ENCODE results near the gene WNT9B.
"Not testable (repeated sequence)": the region's sequence is repeated elsewhere in the genome, so short reads cannot be mapped to it uniquely, and the experiment has no call there.

Gene WNT9B

DNA sequence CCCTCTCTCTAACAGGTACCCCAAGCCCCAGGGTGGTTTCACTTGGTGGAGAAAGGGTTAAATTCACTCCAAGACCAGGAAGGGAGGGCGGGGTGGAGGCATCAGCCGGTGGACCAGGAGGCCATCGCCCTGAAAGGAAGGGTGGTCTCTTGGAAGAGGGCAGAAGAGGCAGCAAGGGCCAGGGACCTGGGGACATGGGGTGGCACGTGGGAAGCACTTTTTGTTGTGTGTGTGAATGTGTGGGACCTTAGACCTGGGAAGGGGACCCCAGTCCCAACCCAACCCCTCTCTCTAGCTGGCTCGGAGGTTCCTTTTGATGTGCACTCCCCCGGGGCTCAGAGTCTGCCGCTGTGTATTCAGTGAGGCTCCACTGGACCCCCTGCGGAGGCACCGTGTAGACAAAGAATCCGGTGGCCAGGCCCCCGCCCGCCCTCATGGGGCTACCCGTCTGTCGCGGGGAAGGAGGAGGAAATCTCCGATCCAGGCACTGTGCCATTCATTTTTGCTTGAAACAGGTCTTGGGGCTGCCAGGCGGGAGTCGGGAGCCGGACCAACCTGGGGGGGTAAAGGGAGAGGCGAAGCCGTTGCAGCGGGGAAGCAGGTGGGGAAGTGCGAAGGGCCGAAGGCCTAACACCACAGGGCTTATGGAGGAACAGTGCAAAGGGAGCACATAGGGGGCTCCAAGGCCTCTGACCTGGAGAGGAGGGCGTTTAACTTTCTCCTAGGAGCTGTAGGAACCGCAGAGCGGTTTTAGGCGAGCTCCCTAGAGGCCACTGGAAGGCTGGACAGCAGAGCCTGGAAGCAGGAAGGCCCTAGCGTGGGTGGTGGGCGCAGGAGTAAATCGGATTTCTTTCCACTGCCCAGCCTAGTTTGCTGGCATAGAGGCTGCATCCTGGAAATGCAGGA, 29.6 kb upstream of the WNT9B start:
- no peak for DNase-seq (ENCODE audit: low read depth, low spot score)
- H3K27ac ChIP-seq = no peak overlapping the region

DNA sequence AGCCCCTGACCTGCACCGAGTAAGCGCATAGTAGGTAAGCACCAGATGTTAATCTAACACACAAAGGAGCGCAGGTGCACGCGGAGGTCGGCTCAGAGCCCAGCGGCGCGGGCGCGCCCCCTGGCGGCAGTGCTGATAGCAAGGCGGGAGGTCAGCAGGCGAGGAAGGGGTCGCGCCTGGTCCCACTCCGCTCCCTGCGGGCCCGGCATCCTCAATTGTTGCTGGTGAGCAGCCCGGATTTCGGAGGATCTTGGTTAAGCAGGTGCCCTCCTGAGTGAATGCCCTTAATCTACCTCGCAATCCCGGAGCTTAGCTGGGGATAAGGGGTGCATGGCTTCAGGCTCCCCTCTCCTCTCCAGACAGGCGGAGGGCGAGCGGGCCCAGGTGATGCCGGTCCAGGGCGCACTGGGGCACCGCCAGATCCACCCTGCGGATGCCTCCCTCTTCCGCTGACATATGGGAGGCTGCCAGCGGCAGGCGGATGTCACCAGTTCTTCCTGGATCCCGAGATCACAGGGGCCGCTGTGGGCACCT, 28.9 kb upstream of the WNT9B start:
- no peak for DNase-seq (ENCODE audit: low read depth, low spot score)
- H3K27ac ChIP-seq = no peak overlapping the region

DNA sequence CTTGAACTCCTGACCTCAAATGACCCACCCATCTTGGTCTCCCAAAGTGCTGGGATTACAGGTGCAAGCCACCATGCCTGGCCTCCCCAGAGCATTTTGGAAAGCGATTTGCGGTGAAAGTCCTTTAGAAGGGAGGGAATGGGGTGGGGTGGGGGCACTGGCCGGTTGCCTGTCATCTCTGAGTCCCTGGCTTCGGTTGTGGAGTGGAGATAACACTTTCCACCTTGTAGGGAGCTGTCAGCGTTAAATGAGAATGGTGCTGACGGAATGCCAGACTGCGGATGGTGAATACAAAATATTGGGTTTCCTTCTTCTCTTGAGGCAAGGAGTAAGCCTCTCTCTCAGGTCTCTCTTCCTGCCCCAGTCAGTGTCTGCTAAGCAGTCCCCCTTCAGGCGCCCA, 27.7 kb upstream of the WNT9B start:
- no peak for DNase-seq (ENCODE audit: low read depth, low spot score)

DNA sequence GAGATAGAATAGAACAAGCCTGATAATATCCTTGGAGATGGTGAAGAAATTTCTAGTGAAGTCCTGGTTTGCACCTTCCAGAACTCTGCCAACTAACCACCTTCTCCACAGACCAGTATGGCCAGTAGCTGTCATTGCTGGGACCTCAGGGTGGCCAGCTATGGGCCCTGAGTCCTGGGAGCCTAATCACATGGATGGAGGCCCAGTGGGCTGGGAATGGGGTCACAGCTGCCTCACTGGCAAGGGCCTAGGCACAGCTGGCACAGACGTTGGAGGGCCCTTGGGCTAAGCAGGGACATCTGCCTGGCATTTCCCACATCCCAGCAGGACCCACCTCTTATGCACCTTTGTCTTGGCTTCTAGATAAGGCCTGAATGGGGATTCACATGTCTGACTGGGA, 25.3 kb upstream of the WNT9B start:
- no peak overlapping the region for H3K27ac ChIP-seq
- DNase-seq (ENCODE audit: low read depth, low spot score) = no peak

More for the DNA sequence above, 27.7 kb upstream of the WNT9B start:
- H3K27ac ChIP-seq = no peak overlapping the region

DNA sequence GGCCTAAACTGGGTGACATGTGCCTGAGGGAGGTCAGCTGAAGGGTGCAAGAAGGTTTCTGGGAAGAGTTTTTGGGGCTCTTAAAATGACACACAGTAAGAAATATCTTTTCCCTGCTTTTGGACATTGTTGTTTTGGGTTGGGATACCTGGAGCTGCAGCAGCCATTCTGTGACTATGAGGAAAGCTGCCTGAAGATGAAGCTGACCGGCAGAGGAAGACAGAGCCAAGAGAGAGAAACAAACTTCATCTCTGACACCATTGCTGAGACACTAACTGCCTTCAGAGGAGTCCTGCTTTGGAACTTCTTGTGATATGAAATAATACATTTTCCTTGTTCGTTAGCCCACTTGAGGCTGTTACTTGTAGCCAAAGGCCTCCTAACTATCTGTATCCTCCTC, 24.1 kb upstream of the WNT9B start:
- no peak for DNase-seq (ENCODE audit: low read depth, low spot score)

DNA sequence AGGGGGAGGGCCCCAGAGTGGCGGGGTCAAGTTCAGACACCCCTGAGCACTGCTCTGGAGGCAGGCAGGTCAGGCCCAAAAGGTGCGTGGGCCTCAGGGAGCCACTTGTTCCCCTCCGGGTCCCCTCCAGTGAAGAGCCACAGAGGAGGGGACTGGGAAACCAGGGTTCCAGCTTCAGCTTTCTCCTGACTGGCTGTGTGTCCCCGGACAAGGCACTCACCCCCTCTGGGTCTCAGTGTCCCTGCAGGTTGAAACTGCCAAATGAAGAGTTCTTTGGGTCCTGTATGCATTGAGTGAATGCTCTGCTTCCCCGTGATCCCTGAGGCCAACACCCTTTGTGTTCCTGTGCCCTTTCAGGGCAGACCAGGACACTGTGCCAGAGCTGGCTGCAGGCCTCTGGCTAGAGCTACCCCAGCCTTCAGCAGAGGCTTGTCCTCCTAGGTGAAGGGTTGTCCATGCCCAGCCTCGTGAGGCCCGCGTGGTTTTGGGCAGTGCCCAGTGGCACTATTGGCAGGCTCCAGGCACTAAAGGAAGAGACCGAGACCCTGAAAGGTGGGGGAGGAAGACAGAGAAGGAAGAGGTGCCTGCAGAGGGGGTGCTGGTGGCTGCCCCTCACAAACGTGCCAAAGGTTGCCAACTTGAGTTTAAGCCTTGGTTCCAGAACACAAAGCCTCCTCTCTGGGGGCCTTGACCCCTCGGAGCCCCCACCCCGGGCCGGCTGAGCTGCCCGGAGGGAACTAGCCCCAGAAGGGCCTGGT, 19.6 kb upstream of the WNT9B start:
- H3K27ac ChIP-seq = no peak overlapping the region

More for the DNA sequence above, 24.1 kb upstream of the WNT9B start:
- H3K27ac ChIP-seq = no peak overlapping the region

DNA sequence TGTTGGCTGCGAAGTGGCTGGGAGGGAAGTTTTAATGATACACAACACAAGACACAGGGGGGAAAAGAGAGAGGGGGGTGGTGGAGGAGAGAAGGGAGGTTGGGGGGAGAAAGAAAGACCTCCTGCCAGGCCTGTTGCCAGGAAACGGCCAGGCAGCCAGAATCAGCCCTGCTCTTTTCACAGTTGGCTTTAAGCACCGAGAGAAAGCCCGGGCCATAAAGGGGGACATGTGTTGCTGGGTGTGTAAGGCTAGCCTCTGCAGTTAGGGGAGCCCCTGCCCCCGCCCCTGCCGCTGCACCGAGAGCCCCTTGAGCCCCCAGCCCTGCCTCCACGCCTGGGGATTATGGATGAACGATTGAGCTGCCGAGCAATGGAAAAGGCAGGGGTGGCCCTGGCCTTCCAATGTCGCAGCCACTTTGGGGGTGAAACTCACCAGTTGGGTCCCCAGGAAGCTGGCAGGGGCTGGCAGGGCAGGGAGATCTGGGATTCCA, 19.0 kb upstream of the WNT9B start:
- H3K27ac ChIP-seq = no peak overlapping the region
- no peak for DNase-seq (ENCODE audit: low read depth, low spot score)

More for the DNA sequence above, 19.6 kb upstream of the WNT9B start:
- no peak for DNase-seq (ENCODE audit: low read depth, low spot score)

DNA sequence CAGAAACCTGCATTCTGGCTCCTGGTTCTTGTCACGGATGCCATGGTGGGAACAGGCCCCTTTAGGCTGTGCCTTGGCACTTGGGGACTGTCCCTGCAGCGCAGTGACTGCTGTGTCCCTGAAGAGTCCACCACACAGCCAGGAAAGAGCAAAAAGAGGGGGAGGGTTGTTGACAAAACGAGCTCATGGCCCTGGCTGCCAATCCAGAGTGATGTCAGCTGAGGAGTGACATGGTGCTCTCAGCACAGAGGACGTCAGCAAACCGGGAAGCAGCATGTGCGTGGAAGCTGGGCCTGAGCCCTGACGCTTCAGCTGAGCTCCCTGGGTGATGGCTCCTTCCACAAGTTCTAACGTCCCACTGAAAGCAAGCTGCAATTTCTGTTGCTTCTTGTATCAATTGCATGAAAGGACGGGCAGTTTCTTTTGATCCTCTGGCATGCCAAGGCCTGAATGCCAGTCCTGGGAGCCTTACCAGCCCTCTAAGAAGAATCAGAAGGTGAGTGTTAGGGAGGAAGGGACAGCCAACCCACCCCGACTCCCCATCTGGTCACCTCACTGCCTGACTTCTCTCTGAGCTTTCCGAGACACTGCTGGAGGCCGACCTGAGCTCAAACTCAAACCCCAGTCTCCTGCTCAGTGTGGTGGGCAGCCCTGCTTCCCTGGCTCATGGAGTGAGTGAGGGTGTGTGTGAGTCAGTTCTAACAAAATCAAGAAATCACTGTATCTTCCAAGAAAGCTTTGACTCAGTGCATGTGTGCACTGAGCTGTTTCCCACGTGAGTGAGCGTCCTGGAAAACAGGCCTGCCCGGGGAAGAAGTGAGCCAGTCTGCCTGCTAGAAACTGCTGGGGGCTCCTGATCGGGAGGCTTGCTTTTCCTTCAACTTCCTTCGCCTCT, 18.2 kb upstream of the WNT9B start:
- no peak for DNase-seq (ENCODE audit: low read depth, low spot score)
- no peak overlapping the region for H3K27ac ChIP-seq

DNA sequence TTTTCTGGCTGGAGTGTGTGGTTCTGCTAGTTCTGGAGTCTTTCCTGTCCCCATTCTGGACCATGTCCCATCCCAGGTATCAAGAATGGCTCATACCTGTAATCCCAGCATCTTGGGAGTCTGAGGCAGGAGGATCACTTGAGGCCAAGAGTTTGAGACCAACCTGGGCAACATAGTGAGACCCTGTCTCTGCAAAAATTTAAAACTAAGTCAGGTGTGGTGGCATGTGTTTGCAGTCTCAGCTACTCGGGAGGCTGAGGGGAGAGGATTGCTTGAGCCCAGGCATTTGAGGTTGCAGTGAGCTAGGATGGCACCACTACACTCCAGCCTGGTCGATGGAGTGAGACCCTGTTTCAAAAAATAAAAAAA, 17.6 kb upstream of the WNT9B start:
- no peak overlapping the region for H3K27ac ChIP-seq
- DNase-seq (ENCODE audit: low read depth, low spot score) = no peak

DNA sequence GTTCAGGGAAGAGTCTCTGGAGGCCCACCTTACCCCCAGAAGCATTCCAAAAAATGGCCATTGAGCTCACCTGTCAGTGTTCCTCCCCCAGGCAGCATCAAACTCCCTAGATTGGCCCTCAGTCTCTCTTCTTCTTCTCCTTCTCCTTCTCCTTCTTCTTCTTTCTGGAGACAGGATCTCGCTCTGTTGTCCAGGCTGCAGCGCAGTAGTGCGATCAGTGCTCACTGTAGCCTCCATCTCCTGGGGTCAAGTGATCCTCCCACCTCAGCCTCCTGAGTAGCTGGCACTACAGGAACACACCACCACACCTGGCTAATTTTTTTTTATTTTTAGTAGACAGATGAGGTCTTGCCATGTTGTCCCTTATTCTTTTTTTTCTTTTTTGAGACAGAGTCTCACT, 16.5 kb upstream of the WNT9B start:
- H3K27ac ChIP-seq = no peak overlapping the region
- no peak for DNase-seq (ENCODE audit: low read depth, low spot score)

DNA sequence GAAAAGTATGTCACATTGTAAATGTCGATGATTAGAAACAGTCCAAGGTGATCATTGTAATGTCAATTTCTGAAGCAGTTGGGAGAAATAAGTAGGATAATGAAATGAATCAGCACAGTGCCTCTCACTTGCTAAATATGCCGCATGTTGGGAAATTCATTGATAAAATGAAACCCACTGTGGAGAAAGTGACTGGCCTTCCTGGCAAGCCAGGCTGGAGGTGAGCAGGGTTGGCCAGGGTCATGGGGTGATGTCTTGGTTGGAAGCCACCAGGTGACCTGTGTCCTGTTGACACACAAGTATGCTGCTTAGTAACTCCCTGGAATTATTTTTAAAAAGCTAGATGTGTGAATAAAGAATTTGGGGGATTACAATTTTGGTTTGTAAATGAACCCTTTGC, 14.9 kb upstream of the WNT9B start:
- DNase-seq (ENCODE audit: low read depth, low spot score) = no peak
- no peak overlapping the region for H3K27ac ChIP-seq

DNA sequence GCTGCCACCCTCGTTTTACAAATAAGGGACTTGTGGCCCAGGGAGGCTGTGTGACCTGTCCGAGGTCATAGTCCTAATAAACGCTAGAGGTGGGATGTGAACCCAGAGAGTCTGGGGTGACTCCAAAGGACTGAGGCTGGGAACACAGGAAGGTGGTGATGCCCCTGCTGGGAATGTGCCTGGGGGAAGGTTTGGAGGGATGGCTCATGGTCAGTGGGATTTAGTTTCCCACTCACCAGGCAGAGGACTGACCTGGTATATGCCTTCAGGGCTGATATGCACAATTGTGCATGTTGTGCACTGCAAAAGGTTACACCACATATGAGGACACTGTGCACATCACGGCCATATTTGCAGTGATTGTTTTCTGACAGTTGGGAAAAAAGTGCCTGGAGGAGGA, 13.9 kb upstream of the WNT9B start:
- no peak overlapping the region for H3K27ac ChIP-seq
- no peak for DNase-seq (ENCODE audit: low read depth, low spot score)

DNA sequence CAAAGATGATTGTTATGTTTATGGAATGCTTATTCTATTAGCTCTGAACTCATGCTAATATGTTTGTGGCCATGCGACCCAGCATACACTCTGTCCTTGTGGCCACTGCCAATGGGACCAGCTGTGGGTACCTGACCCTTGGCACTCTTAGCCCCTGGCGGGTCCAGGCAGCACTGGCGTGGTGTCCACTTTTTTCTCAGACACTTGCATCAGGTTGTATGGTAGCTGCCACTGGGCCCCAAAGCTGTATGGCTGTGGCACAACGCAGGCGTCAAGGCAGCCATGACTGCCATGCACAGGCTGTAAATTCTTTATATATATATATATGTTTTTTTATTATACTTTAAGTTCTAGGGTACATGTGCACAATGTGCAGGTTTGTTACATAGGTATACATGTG, 12.2 kb upstream of the WNT9B start:
- H3K27ac ChIP-seq = no peak overlapping the region

DNA sequence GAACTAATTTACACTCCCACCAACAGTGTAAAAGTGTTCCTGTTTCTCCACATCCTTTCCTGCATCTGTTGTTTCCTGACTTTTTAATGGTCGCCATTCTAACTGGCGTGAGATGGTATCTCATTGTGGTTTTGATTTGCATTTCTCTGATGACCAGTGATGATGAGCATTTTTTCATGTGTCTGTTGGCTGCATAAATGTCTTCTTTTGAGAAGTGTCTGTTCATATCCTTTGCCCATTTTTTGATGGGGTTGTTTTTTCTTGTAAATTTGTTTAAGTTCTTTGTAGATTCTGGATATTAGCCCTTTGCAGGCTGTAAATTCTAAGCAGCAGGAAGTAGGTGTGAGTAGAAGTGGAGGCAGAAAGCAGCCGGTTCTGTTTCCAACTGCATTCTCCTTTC, 10.8 kb upstream of the WNT9B start:
- not testable (repeated sequence) for H3K27ac ChIP-seq; DNase-seq (ENCODE audit: low read depth, low spot score)

More for the DNA sequence above, 12.2 kb upstream of the WNT9B start:
- DNase-seq (ENCODE audit: low read depth, low spot score) = no peak

DNA sequence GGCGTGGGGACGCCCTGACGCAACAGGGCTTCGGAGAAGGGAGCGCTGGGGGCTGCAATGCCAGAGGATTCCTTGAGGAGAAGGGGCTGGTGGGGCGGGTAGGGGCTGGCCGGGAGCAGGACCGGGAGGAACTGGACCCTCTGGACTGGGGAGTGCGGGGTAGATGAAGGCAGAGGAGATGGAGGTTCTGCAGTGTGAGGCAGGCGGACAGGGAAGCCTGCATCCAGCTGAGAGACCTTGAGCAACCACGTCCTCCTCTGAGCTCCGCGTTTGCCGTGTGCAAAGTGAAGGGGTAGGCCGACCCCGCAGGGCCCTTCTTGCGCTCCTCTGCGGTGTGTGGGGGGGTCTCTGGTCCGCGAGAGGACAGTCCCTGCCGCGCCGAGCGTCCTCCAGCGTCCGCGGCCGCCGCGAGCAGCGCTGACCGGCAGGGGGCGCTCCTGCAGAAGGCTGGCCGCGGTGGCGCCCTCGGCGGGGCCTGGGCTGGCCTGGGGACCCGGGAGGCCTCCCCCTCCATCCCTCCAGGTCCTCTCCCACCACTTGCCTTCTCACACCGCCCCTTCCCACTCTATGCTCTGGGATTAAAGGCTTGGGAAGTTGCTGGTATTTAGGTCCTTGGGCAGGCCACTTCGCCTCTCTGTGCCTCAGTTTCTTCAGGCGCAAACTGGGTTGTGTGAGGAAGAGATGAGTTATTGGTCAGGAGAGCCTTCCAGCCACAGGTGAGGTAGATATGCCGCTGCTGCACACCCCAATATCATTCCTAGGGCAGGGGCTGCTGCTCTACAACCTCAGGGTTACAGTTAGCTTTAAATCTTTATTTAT, 9.6 kb upstream of the WNT9B start:
- H3K27ac ChIP-seq = no peak overlapping the region
- DNase-seq (ENCODE audit: low read depth, low spot score) = no peak

DNA sequence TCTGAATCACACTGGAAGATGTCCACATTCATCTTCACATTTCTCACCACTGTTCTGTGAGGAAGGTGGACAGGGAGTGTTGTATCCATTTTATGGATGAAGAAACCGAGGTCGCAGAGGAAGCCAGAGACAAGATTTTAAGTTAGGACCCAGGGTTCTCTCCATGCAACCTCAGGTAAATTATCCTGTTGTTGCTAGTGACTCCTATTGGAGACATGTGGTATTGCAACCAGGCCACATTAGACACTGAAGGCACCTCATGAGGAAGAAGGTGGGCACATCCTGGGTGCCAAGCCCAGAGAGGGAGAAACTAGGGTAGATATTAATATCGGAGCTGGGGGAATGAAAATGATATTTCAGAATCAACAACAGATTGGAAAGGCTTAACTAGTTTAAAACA, 8.5 kb upstream of the WNT9B start:
- DNase-seq (ENCODE audit: low read depth, low spot score) = no peak
- no peak overlapping the region for H3K27ac ChIP-seq

DNA sequence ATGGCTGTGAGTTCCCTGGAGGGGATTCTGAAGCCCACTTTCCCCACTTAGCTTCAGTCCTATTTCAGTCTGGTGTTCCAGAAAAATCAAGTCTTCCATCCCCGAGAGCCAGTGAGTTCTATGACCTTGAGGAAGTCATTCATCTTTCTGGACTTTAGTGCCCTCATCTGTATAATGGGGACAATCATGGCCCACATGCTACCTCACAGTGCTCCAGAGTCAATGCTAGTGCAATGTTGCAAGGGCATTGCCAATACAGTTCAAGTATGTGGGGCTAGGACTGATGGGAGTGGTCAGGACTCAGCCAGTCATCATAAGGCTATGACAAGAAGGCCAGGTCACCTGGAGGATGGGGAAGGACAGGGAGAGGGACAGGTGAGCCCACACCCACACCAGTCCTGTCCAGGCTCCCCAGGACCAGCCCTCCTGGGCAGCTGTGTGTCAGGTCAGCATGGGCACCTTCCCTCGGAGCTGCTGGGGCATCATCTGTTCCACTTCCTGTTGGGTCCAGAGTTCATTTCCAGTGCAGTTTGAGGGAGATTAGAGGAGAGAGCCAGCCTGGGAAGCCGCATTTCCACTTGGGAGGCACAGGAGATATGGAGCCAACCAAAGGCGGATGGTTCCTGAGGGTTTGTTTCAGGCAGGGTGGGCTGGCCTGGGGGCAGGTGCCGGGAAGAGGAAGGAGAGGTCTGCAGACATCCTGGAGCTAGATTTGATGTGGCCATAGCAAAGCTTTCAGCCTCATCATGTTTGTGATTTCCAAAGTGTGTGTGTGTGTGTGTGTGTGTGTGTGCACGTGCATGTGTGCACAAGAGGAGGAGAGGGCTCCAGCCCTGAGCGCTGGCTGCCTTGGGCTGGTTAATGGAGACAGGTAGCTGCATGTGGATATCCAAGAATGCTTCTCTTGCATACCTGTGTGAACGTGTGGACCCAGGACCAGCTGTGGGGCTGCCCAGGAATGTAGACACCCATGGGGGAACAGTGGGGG, 3.9 kb upstream of the WNT9B start:
- no peak for DNase-seq (ENCODE audit: low read depth, low spot score)
- no peak overlapping the region for H3K27ac ChIP-seq

DNA sequence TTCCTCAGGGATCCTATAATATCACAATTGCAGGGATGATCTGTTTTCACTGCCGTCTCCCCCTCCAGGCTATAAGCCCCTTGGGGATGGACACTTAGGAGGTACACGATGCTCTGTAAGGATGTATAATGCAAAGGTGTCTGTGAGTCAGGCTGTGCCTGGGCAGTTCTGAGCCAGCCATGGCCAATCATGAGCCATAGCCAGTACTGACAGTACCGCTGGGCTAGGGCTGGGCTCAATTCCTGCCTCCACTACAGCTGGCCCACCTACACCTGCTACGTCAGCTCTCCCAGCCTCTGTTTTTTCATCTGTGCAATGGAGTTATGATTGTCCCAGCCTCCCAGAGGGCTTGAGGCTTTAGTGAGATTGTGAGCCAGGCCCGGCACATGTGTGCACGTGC, 2.8 kb upstream of the WNT9B start:
- DNase-seq (ENCODE audit: low read depth, low spot score) = no peak
- H3K27ac ChIP-seq = no peak overlapping the region
